ENCODE results near the gene NAALADL2.

- TF ChIP-seq SP1 (CRISPR knock-in tag; IDR thresholded peaks at IDR 0.05) (no peak), ZNF551 (CRISPR knock-in tag; IDR thresholded peaks at IDR 0.05) (no peak), SMAD3 (CRISPR knock-in tag; conservative IDR thresholded peaks at IDR 0.05) (no peak)
Observed at GRCh38 chr3:175404027-175404426, 544.9 kb downstream of the NAALADL2 start.
